Suprapubic skin (tissue), 4 donors: Measurements from ENCODE around the gene LCA5. TPM values are rescaled to one million over a fixed set of nuclear protein-coding genes. Genes with fewer than 3 reads are reported as not detected.

Experiments used
- DNase-seq, 2 donors: peaks; one replicate each; pipeline ENCODE4 v3.0.0-alpha.2; 2019; ENCODE audit warnings: low spot score in 2 of 2
- H3K27ac ChIP-seq: fragments of 200-600 bp; sonication (generic); one replicate; pipeline ENCODE4 v1.5.1; 2019
- H3K27me3 ChIP-seq: fragments of 200-600 bp; sonication (generic); one replicate; pipeline ENCODE4 v1.5.1; 2019
- H3K36me3 ChIP-seq: fragments of 200-600 bp; sonication (generic); one replicate; pipeline ENCODE4 v1.5.1; 2019
- H3K4me1 ChIP-seq: fragments of 200-600 bp; sonication (generic); one replicate; pipeline ENCODE4 v1.5.1; 2019
- H3K4me3 ChIP-seq: fragments of 200-600 bp; sonication (generic); one replicate; pipeline ENCODE4 v1.5.1; 2019; ENCODE audit warnings: mild to moderate bottlenecking
- H3K9me3 ChIP-seq: fragments of 200-600 bp; sonication (generic); one replicate; pipeline ENCODE4 v1.5.1; 2019
- EP300 ChIP-seq: sonication (generic); formaldehyde crosslinking; IDR thresholded peaks from one replicate; pipeline ENCODE4 v1.6.1; 2017; ENCODE audit warnings: antibody characterized with exemption
- POLR2A ChIP-seq, 2 donors: fragments of 450-650 bp; IDR thresholded peaks; one replicate each; pipeline ENCODE4 v1.6.1; 2017; ENCODE audit warnings: antibody characterized with exemption in 2 of 2, mild to moderate bottlenecking in 2 of 2, moderate library complexity in 2 of 2
- POLR2AphosphoS5 ChIP-seq, 3 donors: sonication (generic); formaldehyde crosslinking; IDR thresholded peaks; one replicate each; pipeline ENCODE4 v1.6.1; 2017; ENCODE audit warnings: antibody characterized with exemption in 3 of 3
- WGBS: methylation state at CpG from one replicate; pipeline ENCODE4 v1.1.5; 2018; 5-methylcytosine and 5-hydroxymethylcytosine counted together
- total RNA-seq, 4 donors: library from RNA; depleted of rRNA; stranded (reverse); fragments of >200 nt; gene quantifications; one replicate each; pipeline ENCODE4 v1.1.0, GENCODE V29; 2016
- TF ChIP-seq, protein P1 (sequence below), 2 donors: fragments of 200-600 bp in 1 of 2; fragments of 450-650 bp in 1 of 2; sonication (generic) in 1 of 2; IDR thresholded peaks; one replicate each; pipeline ENCODE4 v1.5.1; 2016 to 2019; ENCODE audit warnings: antibody characterized with exemption in 2 of 2, mild to moderate bottlenecking in 1 of 2, moderate library complexity in 1 of 2

LCA5 gene
- total RNA-seq, 4 donors from 2014 or later = 0.95 to 2.6 (median 1.5) TPM

GRCh38 chr6:79468116-79468515, 69.1 kb downstream of the LCA5 start:
- H3K36me3 ChIP-seq = no peaks in the 10 kb centered on the region
- no peaks in the 10 kb centered on the region for H3K9me3 ChIP-seq
- no peak for TF ChIP-seq POLR2A (IDR thresholded peaks at IDR 0.05)
- TF ChIP-seq, protein P1, sequence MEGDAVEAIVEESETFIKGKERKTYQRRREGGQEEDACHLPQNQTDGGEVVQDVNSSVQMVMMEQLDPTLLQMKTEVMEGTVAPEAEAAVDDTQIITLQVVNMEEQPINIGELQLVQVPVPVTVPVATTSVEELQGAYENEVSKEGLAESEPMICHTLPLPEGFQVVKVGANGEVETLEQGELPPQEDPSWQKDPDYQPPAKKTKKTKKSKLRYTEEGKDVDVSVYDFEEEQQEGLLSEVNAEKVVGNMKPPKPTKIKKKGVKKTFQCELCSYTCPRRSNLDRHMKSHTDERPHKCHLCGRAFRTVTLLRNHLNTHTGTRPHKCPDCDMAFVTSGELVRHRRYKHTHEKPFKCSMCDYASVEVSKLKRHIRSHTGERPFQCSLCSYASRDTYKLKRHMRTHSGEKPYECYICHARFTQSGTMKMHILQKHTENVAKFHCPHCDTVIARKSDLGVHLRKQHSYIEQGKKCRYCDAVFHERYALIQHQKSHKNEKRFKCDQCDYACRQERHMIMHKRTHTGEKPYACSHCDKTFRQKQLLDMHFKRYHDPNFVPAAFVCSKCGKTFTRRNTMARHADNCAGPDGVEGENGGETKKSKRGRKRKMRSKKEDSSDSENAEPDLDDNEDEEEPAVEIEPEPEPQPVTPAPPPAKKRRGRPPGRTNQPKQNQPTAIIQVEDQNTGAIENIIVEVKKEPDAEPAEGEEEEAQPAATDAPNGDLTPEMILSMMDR (IDR thresholded peaks at IDR 0.05) = no peak
- TF ChIP-seq EP300 = no peak
- TF ChIP-seq POLR2AphosphoS5 (IDR thresholded peaks at IDR 0.05) = no peak
- no peak overlapping the region for H3K27ac ChIP-seq
- 46% methylated on average over 2 of the region's 2 CpGs for WGBS
- DNase-seq = no peak
- no peaks in the 10 kb centered on the region for H3K27me3 ChIP-seq
- H3K4me1 ChIP-seq = peaks cover 6% of the 10 kb centered on the region
- H3K4me3 ChIP-seq = no peak overlapping the region

GRCh38 chr6:79467716-79468115, 69.5 kb downstream of the LCA5 start:
- TF ChIP-seq POLR2A (IDR thresholded peaks at IDR 0.05) = no peak
- no peak for TF ChIP-seq POLR2AphosphoS5 (IDR thresholded peaks at IDR 0.05)
- TF ChIP-seq EP300 = no peak
- TF ChIP-seq, protein P1 (IDR thresholded peaks at IDR 0.05) = no peak
- H3K27me3 ChIP-seq = no peaks in the 10 kb centered on the region
- no peak overlapping the region for H3K4me3 ChIP-seq
- no peaks in the 10 kb centered on the region for H3K9me3 ChIP-seq
- 8% methylated on average over 2 of the region's 2 CpGs for WGBS
- peaks cover 6% of the 10 kb centered on the region for H3K4me1 ChIP-seq
- no peak overlapping the region for H3K27ac ChIP-seq
- no peak for DNase-seq
- no peaks in the 10 kb centered on the region for H3K36me3 ChIP-seq

GRCh38 chr6:79466207-79466834, 70.9 kb downstream of the LCA5 start:
- Histone ChIP-seq H3K4me3 (no peak overlapping the region), H3K9me3 (no peaks in the 10 kb centered on the region), H3K36me3 (no peaks in the 10 kb centered on the region), H3K27ac (no peak overlapping the region), H3K4me1 (peaks cover 6% of the 10 kb centered on the region), H3K27me3 (no peaks in the 10 kb centered on the region)
- TF ChIP-seq, protein P1 (IDR thresholded peaks at IDR 0.05) = peak in 1 of 2 donors; percentile 33
- TF ChIP-seq POLR2A (IDR thresholded peaks at IDR 0.05) = no peak
- TF ChIP-seq POLR2AphosphoS5 (IDR thresholded peaks at IDR 0.05) = no peak
- DNase-seq = no peak
- WGBS = 10% methylated on average over 6 of the region's 6 CpGs

- TF ChIP-seq POLR2AphosphoS5 (IDR thresholded peaks at IDR 0.05) (no peak), EP300 (no peak), POLR2A (IDR thresholded peaks at IDR 0.05) (no peak)
- TF ChIP-seq, protein P1 (IDR thresholded peaks at IDR 0.05) = no peak
- Histone ChIP-seq H3K36me3 (no peaks in the 10 kb centered on the region), H3K9me3 (no peaks in the 10 kb centered on the region), H3K27me3 (no peaks in the 10 kb centered on the region), H3K27ac (no peak overlapping the region), H3K4me1 (peaks cover 6% of the 10 kb centered on the region), H3K4me3 (no peak overlapping the region)
- no peak for DNase-seq
- 96% methylated on average over 4 of the region's 4 CpGs for WGBS
These were observed 71.8 kb downstream of the LCA5 start for GRCh38 chr6:79465381-79465780.

GRCh38 chr6:79463621-79464050, 73.6 kb downstream of the LCA5 start:
- peaks cover 6% of the 10 kb centered on the region for H3K4me1 ChIP-seq
- no peaks in the 10 kb centered on the region for H3K27me3 ChIP-seq
- TF ChIP-seq, protein P1 (IDR thresholded peaks at IDR 0.05) = no peak
- TF ChIP-seq EP300 (no peak), POLR2A (IDR thresholded peaks at IDR 0.05) (no peak), POLR2AphosphoS5 (IDR thresholded peaks at IDR 0.05) (no peak)
- no peak for DNase-seq
- 62% methylated on average over 4 of the region's 4 CpGs for WGBS
- H3K4me3 ChIP-seq = no peak overlapping the region
- no peaks in the 10 kb centered on the region for H3K9me3 ChIP-seq
- H3K27ac ChIP-seq = no peak overlapping the region
- no peaks in the 10 kb centered on the region for H3K36me3 ChIP-seq
